Measurements from ENCODE around the gene NEK6.

DNA sequence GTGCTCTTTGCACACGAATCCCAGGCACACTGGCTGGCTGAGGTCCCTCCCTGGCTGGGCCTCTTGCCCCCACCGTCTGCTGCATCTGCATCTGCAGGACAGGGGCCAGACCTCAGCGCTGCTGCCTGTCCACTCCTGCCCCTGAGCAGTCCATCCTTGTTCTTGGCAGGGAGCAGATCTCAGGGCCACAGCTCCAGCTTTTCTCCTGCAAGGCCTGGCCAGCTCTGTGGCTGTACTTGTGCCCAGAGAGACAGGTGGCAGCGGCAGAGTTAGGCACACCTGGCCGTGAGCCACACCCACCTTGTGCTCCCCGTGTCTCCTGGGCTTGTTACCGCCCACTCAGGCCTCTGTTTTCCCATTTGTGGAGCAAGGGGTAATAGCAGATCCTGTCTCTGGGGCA, 13.9 kb downstream of the NEK6 start:
- TF ChIP-seq, protein P1, sequence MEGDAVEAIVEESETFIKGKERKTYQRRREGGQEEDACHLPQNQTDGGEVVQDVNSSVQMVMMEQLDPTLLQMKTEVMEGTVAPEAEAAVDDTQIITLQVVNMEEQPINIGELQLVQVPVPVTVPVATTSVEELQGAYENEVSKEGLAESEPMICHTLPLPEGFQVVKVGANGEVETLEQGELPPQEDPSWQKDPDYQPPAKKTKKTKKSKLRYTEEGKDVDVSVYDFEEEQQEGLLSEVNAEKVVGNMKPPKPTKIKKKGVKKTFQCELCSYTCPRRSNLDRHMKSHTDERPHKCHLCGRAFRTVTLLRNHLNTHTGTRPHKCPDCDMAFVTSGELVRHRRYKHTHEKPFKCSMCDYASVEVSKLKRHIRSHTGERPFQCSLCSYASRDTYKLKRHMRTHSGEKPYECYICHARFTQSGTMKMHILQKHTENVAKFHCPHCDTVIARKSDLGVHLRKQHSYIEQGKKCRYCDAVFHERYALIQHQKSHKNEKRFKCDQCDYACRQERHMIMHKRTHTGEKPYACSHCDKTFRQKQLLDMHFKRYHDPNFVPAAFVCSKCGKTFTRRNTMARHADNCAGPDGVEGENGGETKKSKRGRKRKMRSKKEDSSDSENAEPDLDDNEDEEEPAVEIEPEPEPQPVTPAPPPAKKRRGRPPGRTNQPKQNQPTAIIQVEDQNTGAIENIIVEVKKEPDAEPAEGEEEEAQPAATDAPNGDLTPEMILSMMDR (IDR thresholded peaks at IDR 0.05), result no peak
- TF ChIP-seq RAD21 (conservative IDR thresholded peaks at IDR 0.05 in 1 of 2, IDR thresholded peaks at IDR 0.05 in 1 of 2) (no peak), HDAC2 (IDR thresholded peaks at IDR 0.05) (no peak), RCOR1 (IDR thresholded peaks at IDR 0.05; ENCODE audit: low read depth, low read length) (no peak), POLR2A (IDR thresholded peaks at IDR 0.05; ENCODE audit: low read length) (no peak), EP300 (IDR thresholded peaks at IDR 0.05) (no peak), ZC3H11A (IDR thresholded peaks at IDR 0.05) (no peak), KDM5A (IDR thresholded peaks at IDR 0.05) (no peak), BHLHE40 (IDR thresholded peaks at IDR 0.05; ENCODE audit: low read depth, low read length) (no peak)
- TF ChIP-seq, protein P2, sequence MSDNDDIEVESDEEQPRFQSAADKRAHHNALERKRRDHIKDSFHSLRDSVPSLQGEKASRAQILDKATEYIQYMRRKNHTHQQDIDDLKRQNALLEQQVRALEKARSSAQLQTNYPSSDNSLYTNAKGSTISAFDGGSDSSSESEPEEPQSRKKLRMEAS (IDR thresholded peaks at IDR 0.05), result no peak
- TF ChIP-seq, protein P3, sequence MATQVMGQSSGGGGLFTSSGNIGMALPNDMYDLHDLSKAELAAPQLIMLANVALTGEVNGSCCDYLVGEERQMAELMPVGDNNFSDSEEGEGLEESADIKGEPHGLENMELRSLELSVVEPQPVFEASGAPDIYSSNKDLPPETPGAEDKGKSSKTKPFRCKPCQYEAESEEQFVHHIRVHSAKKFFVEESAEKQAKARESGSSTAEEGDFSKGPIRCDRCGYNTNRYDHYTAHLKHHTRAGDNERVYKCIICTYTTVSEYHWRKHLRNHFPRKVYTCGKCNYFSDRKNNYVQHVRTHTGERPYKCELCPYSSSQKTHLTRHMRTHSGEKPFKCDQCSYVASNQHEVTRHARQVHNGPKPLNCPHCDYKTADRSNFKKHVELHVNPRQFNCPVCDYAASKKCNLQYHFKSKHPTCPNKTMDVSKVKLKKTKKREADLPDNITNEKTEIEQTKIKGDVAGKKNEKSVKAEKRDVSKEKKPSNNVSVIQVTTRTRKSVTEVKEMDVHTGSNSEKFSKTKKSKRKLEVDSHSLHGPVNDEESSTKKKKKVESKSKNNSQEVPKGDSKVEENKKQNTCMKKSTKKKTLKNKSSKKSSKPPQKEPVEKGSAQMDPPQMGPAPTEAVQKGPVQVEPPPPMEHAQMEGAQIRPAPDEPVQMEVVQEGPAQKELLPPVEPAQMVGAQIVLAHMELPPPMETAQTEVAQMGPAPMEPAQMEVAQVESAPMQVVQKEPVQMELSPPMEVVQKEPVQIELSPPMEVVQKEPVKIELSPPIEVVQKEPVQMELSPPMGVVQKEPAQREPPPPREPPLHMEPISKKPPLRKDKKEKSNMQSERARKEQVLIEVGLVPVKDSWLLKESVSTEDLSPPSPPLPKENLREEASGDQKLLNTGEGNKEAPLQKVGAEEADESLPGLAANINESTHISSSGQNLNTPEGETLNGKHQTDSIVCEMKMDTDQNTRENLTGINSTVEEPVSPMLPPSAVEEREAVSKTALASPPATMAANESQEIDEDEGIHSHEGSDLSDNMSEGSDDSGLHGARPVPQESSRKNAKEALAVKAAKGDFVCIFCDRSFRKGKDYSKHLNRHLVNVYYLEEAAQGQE (IDR thresholded peaks at IDR 0.05), result no peak
